Astrocyte (in vitro differentiated cells and primary cell): ENCODE measurements around the gene FOXM1.

Source experiments
- EZH2 ChIP-seq: IDR thresholded peaks from 2 replicates; pipeline ENCODE4 v1.6.1; 2012; ENCODE audit warnings: mild to moderate bottlenecking, low read length, inconsistent platforms; ENCODE audit not compliant: insufficient read depth
- TF ChIP-seq, protein P1 (sequence below): IDR thresholded peaks from 2 replicates; pipeline ENCODE4 v1.5.1; 2011; ENCODE audit warnings: low read depth, mild to moderate bottlenecking, inconsistent platforms, low read length, moderate library complexity; ENCODE audit not compliant: insufficient read depth

DNA sequence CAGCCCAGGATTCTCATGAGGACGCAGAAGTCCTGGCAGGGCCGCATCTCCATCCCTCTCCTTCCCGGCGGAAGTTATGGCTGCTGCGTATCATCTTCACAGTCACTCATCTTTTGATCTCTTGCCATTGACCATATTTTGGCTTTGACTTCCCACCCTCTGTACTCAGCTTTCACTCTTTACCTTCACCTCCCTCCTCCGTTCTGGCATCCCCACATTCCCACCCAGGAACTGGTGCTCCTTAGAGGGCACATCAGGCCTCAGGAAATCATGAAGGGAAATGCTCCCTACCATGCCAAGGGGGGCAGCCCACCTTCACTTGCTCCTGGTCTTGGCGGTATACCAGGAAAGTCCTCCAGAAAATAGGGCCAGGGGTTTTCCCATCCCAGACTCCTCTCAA lies 21.4 kb downstream of the FOXM1 start:
- TF ChIP-seq, protein P1, sequence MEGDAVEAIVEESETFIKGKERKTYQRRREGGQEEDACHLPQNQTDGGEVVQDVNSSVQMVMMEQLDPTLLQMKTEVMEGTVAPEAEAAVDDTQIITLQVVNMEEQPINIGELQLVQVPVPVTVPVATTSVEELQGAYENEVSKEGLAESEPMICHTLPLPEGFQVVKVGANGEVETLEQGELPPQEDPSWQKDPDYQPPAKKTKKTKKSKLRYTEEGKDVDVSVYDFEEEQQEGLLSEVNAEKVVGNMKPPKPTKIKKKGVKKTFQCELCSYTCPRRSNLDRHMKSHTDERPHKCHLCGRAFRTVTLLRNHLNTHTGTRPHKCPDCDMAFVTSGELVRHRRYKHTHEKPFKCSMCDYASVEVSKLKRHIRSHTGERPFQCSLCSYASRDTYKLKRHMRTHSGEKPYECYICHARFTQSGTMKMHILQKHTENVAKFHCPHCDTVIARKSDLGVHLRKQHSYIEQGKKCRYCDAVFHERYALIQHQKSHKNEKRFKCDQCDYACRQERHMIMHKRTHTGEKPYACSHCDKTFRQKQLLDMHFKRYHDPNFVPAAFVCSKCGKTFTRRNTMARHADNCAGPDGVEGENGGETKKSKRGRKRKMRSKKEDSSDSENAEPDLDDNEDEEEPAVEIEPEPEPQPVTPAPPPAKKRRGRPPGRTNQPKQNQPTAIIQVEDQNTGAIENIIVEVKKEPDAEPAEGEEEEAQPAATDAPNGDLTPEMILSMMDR, result no peak
- no peak for TF ChIP-seq EZH2
